ENCODE data around the gene MRPL33. TPM values are rescaled to one million over a fixed set of nuclear protein-coding genes. Genes with fewer than 3 reads are reported as not detected.

Gene MRPL33
- total RNA-seq, 1 experiment from 2014 or later: 66.8 TPM

- Histone ChIP-seq H2BK15ac (ENCODE audit: low read depth, low read length) (no peak overlapping the region), H3K4me1 (ENCODE audit: insufficient read depth, low read length) (no peaks in the 10 kb centered on the region), H2BK12ac (ENCODE audit: insufficient read length, low read depth, low read length) (no peak overlapping the region), H3K27ac (ENCODE audit: insufficient read length, low read depth, low read length) (no peak overlapping the region), H2AK5ac (ENCODE audit: insufficient read length, low read length) (no peak overlapping the region), H3K79me2 (ENCODE audit: insufficient read depth, low read length) (no peaks in the 10 kb centered on the region), H3K27me3 (ENCODE audit: insufficient read depth, low read length) (no peaks in the 10 kb centered on the region; the same call in 1 of the 2 replicates), H2BK5ac (ENCODE audit: insufficient read length, low read length) (no peak overlapping the region), H4K5ac (ENCODE audit: insufficient read length, low read depth, low read length) (no peak overlapping the region), H3K79me1 (ENCODE audit: insufficient read depth, low read depth, low read length, poor library complexity, severe bottlenecking) (no peaks in the 10 kb centered on the region), H3K9me3 (ENCODE audit: control insufficient read depth, low read depth, low read length) (no peaks in the 10 kb centered on the region), H3K14ac (ENCODE audit: insufficient read depth, low read length) (no peak overlapping the region), H4K91ac (ENCODE audit: insufficient read length, low read depth, low read length) (no peak overlapping the region), H3K4me2 (ENCODE audit: insufficient read depth, insufficient read length, low read length) (no peak overlapping the region), H4K8ac (replicated peaks; ENCODE audit: insufficient read length, low read depth, low read length) (no peak overlapping the region), H2BK20ac (ENCODE audit: low read depth, low read length, poor library complexity, severe bottlenecking) (no peak overlapping the region), H2BK120ac (ENCODE audit: low read depth, low read length, poor library complexity, severe bottlenecking) (no peak overlapping the region), H3K23ac (ENCODE audit: insufficient read length, low read depth, low read length) (no peak overlapping the region), H3K9ac (ENCODE audit: extremely low read depth, insufficient read length, low read length) (no peak overlapping the region), H3T11ph (ENCODE audit: low read length) (no peak overlapping the region), H3K56ac (ENCODE audit: insufficient read length, low read depth, low read length) (no peak overlapping the region), H3K23me2 (ENCODE audit: insufficient read length, low read depth, low read length, poor library complexity, severe bottlenecking) (no peaks in the 10 kb centered on the region), H3K18ac (ENCODE audit: insufficient read length, low read depth, low read length) (no peak overlapping the region), H3K4ac (ENCODE audit: low read depth, low read length) (no peak overlapping the region), H4K20me1 (ENCODE audit: control insufficient read depth, insufficient read depth, insufficient read length) (no peaks in the 10 kb centered on the region), H2AFZ (ENCODE audit: low read length) (no peak overlapping the region)
- TF ChIP-seq, protein P1, sequence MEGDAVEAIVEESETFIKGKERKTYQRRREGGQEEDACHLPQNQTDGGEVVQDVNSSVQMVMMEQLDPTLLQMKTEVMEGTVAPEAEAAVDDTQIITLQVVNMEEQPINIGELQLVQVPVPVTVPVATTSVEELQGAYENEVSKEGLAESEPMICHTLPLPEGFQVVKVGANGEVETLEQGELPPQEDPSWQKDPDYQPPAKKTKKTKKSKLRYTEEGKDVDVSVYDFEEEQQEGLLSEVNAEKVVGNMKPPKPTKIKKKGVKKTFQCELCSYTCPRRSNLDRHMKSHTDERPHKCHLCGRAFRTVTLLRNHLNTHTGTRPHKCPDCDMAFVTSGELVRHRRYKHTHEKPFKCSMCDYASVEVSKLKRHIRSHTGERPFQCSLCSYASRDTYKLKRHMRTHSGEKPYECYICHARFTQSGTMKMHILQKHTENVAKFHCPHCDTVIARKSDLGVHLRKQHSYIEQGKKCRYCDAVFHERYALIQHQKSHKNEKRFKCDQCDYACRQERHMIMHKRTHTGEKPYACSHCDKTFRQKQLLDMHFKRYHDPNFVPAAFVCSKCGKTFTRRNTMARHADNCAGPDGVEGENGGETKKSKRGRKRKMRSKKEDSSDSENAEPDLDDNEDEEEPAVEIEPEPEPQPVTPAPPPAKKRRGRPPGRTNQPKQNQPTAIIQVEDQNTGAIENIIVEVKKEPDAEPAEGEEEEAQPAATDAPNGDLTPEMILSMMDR (conservative IDR thresholded peaks at IDR 0.05): no peak
- H3K27ac Mint-ChIP-seq: no peak overlapping the region
- H3K4me1 Mint-ChIP-seq: no peaks in the 10 kb centered on the region
- no CpG with 5 or more reads among the region's 2 CpGs for whole genome bisulfite sequencing (ENCODE audit: extremely low coverage, insufficient read length, low lambda C conversion rate)
- DNase-seq: no peak
- H3K9me3 Mint-ChIP-seq: no peaks in the 10 kb centered on the region
- no peaks in the 10 kb centered on the region for H3K36me3 Mint-ChIP-seq (ENCODE audit: insufficient read depth in 1 of 3, low read depth in 3 of 3)
- H3K27me3 Mint-ChIP-seq (ENCODE audit: low read depth): no peaks in the 10 kb centered on the region; the same call in 1 of the 2 replicates
- H3K4me3 Mint-ChIP-seq: no peak overlapping the region
These were observed 36.9 kb downstream of the MRPL33 start for GRCh38 chr2:27808418-27808817.

Measured in H9 (cell line).